GM12878 (cell line): Measurements from ENCODE around the gene DENND6B. TPM values are rescaled to one million over a fixed set of nuclear protein-coding genes. Genes with fewer than 3 reads are reported as not detected.
A peak's percentile ranks its signal among the peaks of the same experiment; 100 is the strongest.

Source experiments
- EZH2 ChIP-seq: IDR thresholded peaks from 2 replicates; pipeline ENCODE4 v1.6.1; 2012; ENCODE audit warnings: low read depth, mild to moderate bottlenecking, control low read depth, inconsistent platforms, low read length, borderline replicate concordance; ENCODE audit not compliant: control insufficient read depth
- IKZF1 ChIP-seq: fragments of 450-650 bp; conservative IDR thresholded peaks from 2 replicates; pipeline ENCODE4 v1.6.1; 2017; ENCODE audit warnings: antibody characterized with exemption, mild to moderate bottlenecking
- NR2F1 ChIP-seq: fragments of 450-650 bp; conservative IDR thresholded peaks from 2 replicates; pipeline ENCODE4 v1.6.1; 2017; ENCODE audit warnings: mild to moderate bottlenecking
- RB1 ChIP-seq: fragments of 450-650 bp; formaldehyde crosslinking; IDR thresholded peaks from 2 replicates; pipeline ENCODE4 v1.6.1; 2017; ENCODE audit warnings: mild to moderate bottlenecking, borderline replicate concordance
- RUNX3 ChIP-seq: IDR thresholded peaks from 2 replicates; pipeline ENCODE4 v1.6.1; 2012; ENCODE audit warnings: low read length, inconsistent platforms
- SIN3A ChIP-seq: IDR thresholded peaks from 2 replicates; pipeline ENCODE4 v1.6.1; 2012; ENCODE audit warnings: low read depth, low read length, improper control_type of control experiment
- polyA plus RNA-seq, 11 experiments: library from polyadenylated mRNA; depleted of rRNA in 4 of 11; unstranded in 6 of 11; stranded (reverse) in 5 of 11; fragments of >200 nt; fragmentation: Nextera tagmentation in 4 of 11; fragmentation: Illumina TruSeq in 1 of 11; extraction: Ambion mirVana in 4 of 11; extraction: Trizol in 1 of 11; gene quantifications; 1 replicate in 1 of 11; 2 replicates in 10 of 11; pipeline versions ENCODE4 v1.2.1 to v1.2.3, GENCODE V29; 2011 to 2016; ENCODE audit warnings: inconsistent platforms in 2 of 11, missing spikeins in 2 of 11, low read depth in 1 of 11
- total RNA-seq, 4 experiments: library from RNA; depleted of rRNA in 3 of 4; stranded (reverse); fragments of >200 nt in 3 of 4; fragmentation: Illumina TruSeq in 1 of 4; extraction: Trizol in 1 of 4; gene quantifications; 2 replicates each; pipeline versions ENCODE4 v1.2.1 to v1.2.3, GENCODE V29; 2013 to 2021
- TF ChIP-seq, protein P1 (sequence below): IDR thresholded peaks from 2 replicates; pipeline ENCODE4 v1.6.1; 2012; ENCODE audit warnings: low read depth, low read length, improper control_type of control experiment
- TF ChIP-seq, protein P2 (sequence below): fragments of 450-650 bp; IDR thresholded peaks from 2 replicates; pipeline ENCODE4 v1.6.1; 2016; ENCODE audit warnings: mild to moderate bottlenecking, moderate library complexity, borderline replicate concordance
- TF ChIP-seq, protein P3 (sequence below): fragments of 450-650 bp; IDR thresholded peaks from 2 replicates; pipeline ENCODE4 v1.6.1; 2017; ENCODE audit warnings: low read depth, mild to moderate bottlenecking, moderate library complexity
- TF ChIP-seq, protein P4 (sequence below): IDR thresholded peaks from 2 replicates; pipeline ENCODE4 v1.6.1; 2012; ENCODE audit warnings: mild to moderate bottlenecking, low read depth, low read length

The DENND6B gene
- total and polyA plus RNA-seq, 10 of the 15 experiments (the other 5 are each of a cell fraction or from before 2014, with no cell fraction given): 0.72 to 11.3 (median 6.2) TPM

DNA sequence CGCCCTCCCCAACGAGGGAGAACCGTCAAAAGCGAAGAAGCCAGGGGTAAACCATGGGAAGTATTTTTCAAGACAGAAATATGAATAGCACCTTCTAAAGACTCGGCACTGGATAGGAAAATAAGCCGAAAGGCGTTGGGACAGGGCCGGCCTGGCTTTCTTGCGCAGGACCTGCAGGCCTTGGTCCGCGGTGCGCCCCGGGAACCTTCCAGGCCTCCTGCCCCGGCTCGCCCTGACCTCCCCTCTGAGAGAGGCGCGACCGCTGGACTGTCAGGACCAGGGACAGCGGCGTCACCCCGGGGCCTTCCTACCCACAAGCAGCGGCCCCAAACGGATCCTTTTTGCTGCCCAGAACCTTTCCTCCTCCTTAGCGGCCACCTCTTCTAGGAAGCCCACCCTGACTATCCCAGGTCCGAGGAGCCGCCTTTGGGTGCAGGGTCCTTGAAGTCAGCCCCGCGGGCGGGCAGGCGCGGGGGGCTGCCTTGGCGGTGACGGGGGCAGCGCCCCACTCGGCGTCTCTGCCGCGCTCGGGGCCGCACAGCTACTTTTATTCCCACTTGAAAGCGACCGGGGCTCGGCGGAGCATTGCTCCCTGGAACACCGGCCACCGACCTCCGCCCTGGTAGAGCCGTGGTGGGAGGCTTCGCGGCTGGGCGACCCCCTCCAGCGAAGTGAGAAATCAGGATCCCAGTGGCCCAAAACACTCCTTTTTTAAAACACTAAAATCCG is 56.0 kb downstream of the DENND6B start (continued):
- 0 out of 2 replicates have a peak, but pooled peaks have one; percentile 37 for TF ChIP-seq NR2F1
- peak; percentile 38; the same call in 1 of the 2 replicates for TF ChIP-seq IKZF1
- TF ChIP-seq, protein P1, sequence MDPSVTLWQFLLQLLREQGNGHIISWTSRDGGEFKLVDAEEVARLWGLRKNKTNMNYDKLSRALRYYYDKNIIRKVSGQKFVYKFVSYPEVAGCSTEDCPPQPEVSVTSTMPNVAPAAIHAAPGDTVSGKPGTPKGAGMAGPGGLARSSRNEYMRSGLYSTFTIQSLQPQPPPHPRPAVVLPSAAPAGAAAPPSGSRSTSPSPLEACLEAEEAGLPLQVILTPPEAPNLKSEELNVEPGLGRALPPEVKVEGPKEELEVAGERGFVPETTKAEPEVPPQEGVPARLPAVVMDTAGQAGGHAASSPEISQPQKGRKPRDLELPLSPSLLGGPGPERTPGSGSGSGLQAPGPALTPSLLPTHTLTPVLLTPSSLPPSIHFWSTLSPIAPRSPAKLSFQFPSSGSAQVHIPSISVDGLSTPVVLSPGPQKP: no peak
- TF ChIP-seq, protein P2, sequence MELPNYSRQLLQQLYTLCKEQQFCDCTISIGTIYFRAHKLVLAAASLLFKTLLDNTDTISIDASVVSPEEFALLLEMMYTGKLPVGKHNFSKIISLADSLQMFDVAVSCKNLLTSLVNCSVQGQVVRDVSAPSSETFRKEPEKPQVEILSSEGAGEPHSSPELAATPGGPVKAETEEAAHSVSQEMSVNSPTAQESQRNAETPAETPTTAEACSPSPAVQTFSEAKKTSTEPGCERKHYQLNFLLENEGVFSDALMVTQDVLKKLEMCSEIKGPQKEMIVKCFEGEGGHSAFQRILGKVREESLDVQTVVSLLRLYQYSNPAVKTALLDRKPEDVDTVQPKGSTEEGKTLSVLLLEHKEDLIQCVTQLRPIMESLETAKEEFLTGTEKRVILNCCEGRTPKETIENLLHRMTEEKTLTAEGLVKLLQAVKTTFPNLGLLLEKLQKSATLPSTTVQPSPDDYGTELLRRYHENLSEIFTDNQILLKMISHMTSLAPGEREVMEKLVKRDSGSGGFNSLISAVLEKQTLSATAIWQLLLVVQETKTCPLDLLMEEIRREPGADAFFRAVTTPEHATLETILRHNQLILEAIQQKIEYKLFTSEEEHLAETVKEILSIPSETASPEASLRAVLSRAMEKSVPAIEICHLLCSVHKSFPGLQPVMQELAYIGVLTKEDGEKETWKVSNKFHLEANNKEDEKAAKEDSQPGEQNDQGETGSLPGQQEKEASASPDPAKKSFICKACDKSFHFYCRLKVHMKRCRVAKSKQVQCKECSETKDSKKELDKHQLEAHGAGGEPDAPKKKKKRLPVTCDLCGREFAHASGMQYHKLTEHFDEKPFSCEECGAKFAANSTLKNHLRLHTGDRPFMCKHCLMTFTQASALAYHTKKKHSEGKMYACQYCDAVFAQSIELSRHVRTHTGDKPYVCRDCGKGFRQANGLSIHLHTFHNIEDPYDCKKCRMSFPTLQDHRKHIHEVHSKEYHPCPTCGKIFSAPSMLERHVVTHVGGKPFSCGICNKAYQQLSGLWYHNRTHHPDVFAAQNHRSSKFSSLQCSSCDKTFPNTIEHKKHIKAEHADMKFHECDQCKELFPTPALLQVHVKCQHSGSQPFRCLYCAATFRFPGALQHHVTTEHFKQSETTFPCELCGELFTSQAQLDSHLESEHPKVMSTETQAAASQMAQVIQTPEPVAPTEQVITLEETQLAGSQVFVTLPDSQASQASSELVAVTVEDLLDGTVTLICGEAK: peak; percentile 31; the same call in 1 of the 2 replicates
- peak; percentile 93 for TF ChIP-seq SIN3A
- 0 out of 2 replicates have a peak, but pooled peaks have one; percentile 39 for TF ChIP-seq RB1
- TF ChIP-seq, protein P3, sequence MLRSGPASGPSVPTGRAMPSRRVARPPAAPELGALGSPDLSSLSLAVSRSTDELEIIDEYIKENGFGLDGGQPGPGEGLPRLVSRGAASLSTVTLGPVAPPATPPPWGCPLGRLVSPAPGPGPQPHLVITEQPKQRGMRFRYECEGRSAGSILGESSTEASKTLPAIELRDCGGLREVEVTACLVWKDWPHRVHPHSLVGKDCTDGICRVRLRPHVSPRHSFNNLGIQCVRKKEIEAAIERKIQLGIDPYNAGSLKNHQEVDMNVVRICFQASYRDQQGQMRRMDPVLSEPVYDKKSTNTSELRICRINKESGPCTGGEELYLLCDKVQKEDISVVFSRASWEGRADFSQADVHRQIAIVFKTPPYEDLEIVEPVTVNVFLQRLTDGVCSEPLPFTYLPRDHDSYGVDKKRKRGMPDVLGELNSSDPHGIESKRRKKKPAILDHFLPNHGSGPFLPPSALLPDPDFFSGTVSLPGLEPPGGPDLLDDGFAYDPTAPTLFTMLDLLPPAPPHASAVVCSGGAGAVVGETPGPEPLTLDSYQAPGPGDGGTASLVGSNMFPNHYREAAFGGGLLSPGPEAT: 0 out of 2 replicates have a peak, but pooled peaks have one; percentile 36
- peak; percentile 22; the same call in 1 of the 2 replicates for TF ChIP-seq RUNX3
- no peak for TF ChIP-seq EZH2
- TF ChIP-seq, protein P4, sequence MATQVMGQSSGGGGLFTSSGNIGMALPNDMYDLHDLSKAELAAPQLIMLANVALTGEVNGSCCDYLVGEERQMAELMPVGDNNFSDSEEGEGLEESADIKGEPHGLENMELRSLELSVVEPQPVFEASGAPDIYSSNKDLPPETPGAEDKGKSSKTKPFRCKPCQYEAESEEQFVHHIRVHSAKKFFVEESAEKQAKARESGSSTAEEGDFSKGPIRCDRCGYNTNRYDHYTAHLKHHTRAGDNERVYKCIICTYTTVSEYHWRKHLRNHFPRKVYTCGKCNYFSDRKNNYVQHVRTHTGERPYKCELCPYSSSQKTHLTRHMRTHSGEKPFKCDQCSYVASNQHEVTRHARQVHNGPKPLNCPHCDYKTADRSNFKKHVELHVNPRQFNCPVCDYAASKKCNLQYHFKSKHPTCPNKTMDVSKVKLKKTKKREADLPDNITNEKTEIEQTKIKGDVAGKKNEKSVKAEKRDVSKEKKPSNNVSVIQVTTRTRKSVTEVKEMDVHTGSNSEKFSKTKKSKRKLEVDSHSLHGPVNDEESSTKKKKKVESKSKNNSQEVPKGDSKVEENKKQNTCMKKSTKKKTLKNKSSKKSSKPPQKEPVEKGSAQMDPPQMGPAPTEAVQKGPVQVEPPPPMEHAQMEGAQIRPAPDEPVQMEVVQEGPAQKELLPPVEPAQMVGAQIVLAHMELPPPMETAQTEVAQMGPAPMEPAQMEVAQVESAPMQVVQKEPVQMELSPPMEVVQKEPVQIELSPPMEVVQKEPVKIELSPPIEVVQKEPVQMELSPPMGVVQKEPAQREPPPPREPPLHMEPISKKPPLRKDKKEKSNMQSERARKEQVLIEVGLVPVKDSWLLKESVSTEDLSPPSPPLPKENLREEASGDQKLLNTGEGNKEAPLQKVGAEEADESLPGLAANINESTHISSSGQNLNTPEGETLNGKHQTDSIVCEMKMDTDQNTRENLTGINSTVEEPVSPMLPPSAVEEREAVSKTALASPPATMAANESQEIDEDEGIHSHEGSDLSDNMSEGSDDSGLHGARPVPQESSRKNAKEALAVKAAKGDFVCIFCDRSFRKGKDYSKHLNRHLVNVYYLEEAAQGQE: peak; percentile 98
